ENCODE results near the gene NR3C2. TPM values are rescaled to one million over a fixed set of nuclear protein-coding genes. Genes with fewer than 3 reads are reported as not detected.

NR3C2 gene
- total and polyA plus RNA-seq, 10 of the 15 experiments (the other 5 are each of a cell fraction or from before 2014, with no cell fraction given) = 0.05 to 0.11 (median 0.08) TPM; not detected in 4

DNA sequence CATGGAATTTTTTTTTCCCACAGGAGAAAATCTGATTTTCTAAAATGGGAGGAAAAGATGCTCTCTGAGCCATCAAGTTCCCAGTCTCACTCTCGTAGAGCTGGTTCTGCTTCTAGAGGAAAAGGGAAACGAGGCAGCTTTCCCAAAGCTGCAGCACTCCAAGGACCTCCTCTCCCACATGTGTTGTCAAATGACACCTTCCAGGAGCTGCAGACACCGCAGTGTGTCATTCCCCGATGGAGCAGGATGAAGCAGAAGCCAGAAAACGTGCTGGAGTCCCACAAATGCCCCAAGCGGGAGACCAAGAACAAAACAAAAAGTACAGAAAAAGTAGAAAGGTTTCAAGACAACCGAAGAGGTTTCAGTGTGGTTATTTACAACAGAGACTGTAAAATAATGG lies 362.3 kb downstream of the NR3C2 start:
- ChIA-PET SMC1A (ENCODE audit: uncharacterized antibody, unreplicated experiment) (no interaction called here), POLR2A (no interaction called here), CTCF (no interaction called here), RAD21 (ENCODE audit: unreplicated experiment) (no interaction called here)
- intact Hi-C loops (cut with micrococcal nuclease; ENCODE audit: unreplicated experiment) = no loop called here
- no TSS peak for BruUV-seq (replicated peaks)
- ATAC-seq = no peak
- Histone ChIP-seq H3K9ac (ENCODE audit: control insufficient read depth, insufficient read depth, low read length) (no peak overlapping the region), H3K27me3 (replicated peaks in 1 of 2; ENCODE audit: control insufficient read depth in 2 of 2, insufficient read depth in 2 of 2, low read length in 1 of 2) (no peaks in the 10 kb centered on the region), H4K20me1 (ENCODE audit: control insufficient read depth, insufficient read depth) (no peaks in the 10 kb centered on the region), H3K4me1 (ENCODE audit: control insufficient read depth, insufficient read depth, low read length) (no peaks in the 10 kb centered on the region), H3K9me3 (replicated peaks; ENCODE audit: control insufficient read depth, insufficient read depth, low read length) (no peaks in the 10 kb centered on the region; the same call in 2 of the 3 replicates), H2AFZ (ENCODE audit: control insufficient read depth, low read depth, low read length) (no peak overlapping the region), H3K36me3 (ENCODE audit: control insufficient read depth in 2 of 2, insufficient read depth in 2 of 2, low read length in 1 of 2) (peaks cover 0 to 4% of the 10 kb centered on the region in 2 experiments; a peak in 1 of 4 replicates), H3K4me3 (no peak overlapping the region), H3K27ac (ENCODE audit: control insufficient read depth, insufficient read depth) (no peak overlapping the region), H3K79me2 (ENCODE audit: control insufficient read depth, insufficient read depth, low read length) (no peaks in the 10 kb centered on the region), H3K4me2 (ENCODE audit: control insufficient read depth, insufficient read depth) (no peak overlapping the region)
- no peak for FAIRE-seq
- TF ChIP-seq RELA (IDR thresholded peaks at IDR 0.05; ENCODE audit: borderline replicate concordance, partially characterized antibody) (no peak), HDAC2 (IDR thresholded peaks at IDR 0.05) (no peak), CHD1 (IDR thresholded peaks at IDR 0.05; ENCODE audit: low read depth, low read length) (no peak), RAD51 (IDR thresholded peaks at IDR 0.05) (no peak), IKZF1 (conservative IDR thresholded peaks at IDR 0.05) (no peak)
- in situ Hi-C loops (cut with MboI) = no loop called here
- WGBS (ENCODE audit: insufficient coverage, insufficient replicate concordance, low lambda C conversion rate, missing lambda C conversion rate) = 45% methylated on average over 7 of the region's 7 CpGs
- no peak for DNase-seq (ENCODE audit: low read depth, low spot score)

DNA sequence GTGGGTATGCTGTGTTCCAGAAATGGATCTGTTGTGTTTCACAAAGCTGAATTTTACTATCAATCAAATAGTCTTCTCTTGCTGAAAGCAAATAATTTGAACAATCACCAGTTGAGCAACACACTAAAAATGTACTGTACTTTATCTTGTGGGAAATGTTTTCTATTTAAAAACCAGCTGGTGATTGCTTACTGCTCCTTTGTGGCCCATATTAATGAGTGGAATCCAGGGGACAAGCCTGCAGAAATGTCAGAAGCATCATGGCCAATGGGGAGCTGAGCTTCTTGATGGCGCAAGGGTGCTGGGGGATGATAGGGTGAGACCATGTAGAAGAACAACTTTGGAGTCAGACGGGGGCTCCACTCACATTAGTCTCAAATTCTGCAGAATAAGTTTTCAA lies 364.2 kb downstream of the NR3C2 start:
- H3K27me3 ChIP-seq (replicated peaks in 1 of 2; ENCODE audit: control insufficient read depth in 2 of 2, insufficient read depth in 2 of 2, low read length in 1 of 2) = no peaks in the 10 kb centered on the region
- ChIA-PET CTCF (interaction anchor here (0.9 to 1.4 kb wide), 2 partner anchors 10 to 153 kb away, joined by 3 read pairs; no protein-coding TSS in a partner anchor), SMC1A (ENCODE audit: uncharacterized antibody, unreplicated experiment) (interaction anchor here (1.6 to 2.2 kb wide), 2 partner anchors 8 to 10 kb away, joined by 4 to 5 read pairs; no protein-coding TSS in a partner anchor), POLR2A (no interaction called here), RAD21 (ENCODE audit: unreplicated experiment) (no interaction called here)
- 68% methylated on average over 2 of the region's 2 CpGs for WGBS (ENCODE audit: insufficient coverage, insufficient replicate concordance, low lambda C conversion rate, missing lambda C conversion rate)
- in situ Hi-C loops (cut with MboI) = no loop called here
- no peak overlapping the region for H2AFZ ChIP-seq (ENCODE audit: control insufficient read depth, low read depth, low read length)
- H3K4me1 ChIP-seq (ENCODE audit: control insufficient read depth, insufficient read depth, low read length) = no peaks in the 10 kb centered on the region
- no peak overlapping the region for H3K4me3 ChIP-seq
- no peak overlapping the region for H3K4me2 ChIP-seq (ENCODE audit: control insufficient read depth, insufficient read depth)
- no peak for ATAC-seq
- intact Hi-C loops (cut with micrococcal nuclease; ENCODE audit: unreplicated experiment) = no loop called here
- peaks cover 2 to 5% of the 10 kb centered on the region in 2 experiments; a peak in 2 of 4 replicates for H3K36me3 ChIP-seq (ENCODE audit: control insufficient read depth in 2 of 2, insufficient read depth in 2 of 2, low read length in 1 of 2)
- no peak for DNase-seq (ENCODE audit: low read depth, low spot score)
- H4K20me1 ChIP-seq (ENCODE audit: control insufficient read depth, insufficient read depth) = no peaks in the 10 kb centered on the region
- FAIRE-seq = no peak
- no TSS peak for BruUV-seq (replicated peaks)
- TF ChIP-seq NRF1 (conservative IDR thresholded peaks at IDR 0.05; ENCODE audit: low read depth, low read length) (no peak), YY1 (IDR thresholded peaks at IDR 0.05; ENCODE audit: low read depth, low read length) (no peak), NFYB (IDR thresholded peaks at IDR 0.05; ENCODE audit: insufficient read depth, low read depth, low read length) (no peak), BACH1 (IDR thresholded peaks at IDR 0.05; ENCODE audit: borderline replicate concordance) (no peak), ZZZ3 (IDR thresholded peaks at IDR 0.05; ENCODE audit: control insufficient read depth, insufficient read length, low read depth) (no peak), MYC (IDR thresholded peaks at IDR 0.05; ENCODE audit: insufficient read depth, insufficient read length, insufficient replicate concordance, low read length, severe bottlenecking) (no peak), SIX5 (IDR thresholded peaks at IDR 0.05; ENCODE audit: low read depth, low read length, severe bottlenecking) (no peak)
- H3K9ac ChIP-seq (ENCODE audit: control insufficient read depth, insufficient read depth, low read length) = no peak overlapping the region
- peaks cover 7% of the 10 kb centered on the region; the same call in 1 of the 3 replicates for H3K9me3 ChIP-seq (replicated peaks; ENCODE audit: control insufficient read depth, insufficient read depth, low read length)
- H3K27ac ChIP-seq (ENCODE audit: control insufficient read depth, insufficient read depth) = no peak overlapping the region
- no peaks in the 10 kb centered on the region for H3K79me2 ChIP-seq (ENCODE audit: control insufficient read depth, insufficient read depth, low read length)
